ENCODE results near the gene CD151.

The CD151 gene

DNA sequence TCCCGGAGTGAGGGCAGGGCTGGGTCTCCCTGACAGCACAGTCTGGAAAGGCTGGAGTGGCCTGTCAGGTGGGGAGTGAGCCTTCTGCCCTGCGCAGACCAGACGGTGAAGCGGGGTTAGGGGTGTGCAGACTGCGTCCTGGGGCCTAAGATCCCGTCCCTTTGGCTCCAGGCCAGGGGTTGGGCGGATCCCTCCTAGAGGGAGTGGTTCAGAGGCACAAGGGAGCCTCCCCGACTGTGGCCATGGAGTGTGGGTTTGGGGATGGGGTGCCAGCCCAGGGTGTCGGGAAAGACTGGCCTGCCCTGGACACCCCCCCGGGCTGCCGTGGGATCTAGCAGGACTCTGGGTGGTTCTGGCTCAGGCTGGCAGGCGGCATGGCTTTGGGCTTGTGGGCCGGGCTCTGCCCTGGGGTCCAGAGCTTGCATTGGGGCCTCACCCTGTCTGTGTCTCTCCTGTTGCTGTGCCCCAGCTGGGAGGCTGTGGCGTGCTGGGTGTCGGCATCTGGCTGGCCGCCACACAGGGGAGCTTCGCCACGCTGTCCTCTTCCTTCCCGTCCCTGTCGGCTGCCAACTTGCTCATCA lies 29.4 kb downstream of the CD151 start:
- Histone ChIP-seq H3K4me3 (ENCODE audit: low read depth, low read length) (no peak overlapping the region), H3K36me3 (no peaks in the 10 kb centered on the region), H3K4me1 (peaks cover 16% of the 10 kb centered on the region), H3K27me3 (no peaks in the 10 kb centered on the region), H3K9me3 (no peaks in the 10 kb centered on the region)
- TF ChIP-seq, protein P1, sequence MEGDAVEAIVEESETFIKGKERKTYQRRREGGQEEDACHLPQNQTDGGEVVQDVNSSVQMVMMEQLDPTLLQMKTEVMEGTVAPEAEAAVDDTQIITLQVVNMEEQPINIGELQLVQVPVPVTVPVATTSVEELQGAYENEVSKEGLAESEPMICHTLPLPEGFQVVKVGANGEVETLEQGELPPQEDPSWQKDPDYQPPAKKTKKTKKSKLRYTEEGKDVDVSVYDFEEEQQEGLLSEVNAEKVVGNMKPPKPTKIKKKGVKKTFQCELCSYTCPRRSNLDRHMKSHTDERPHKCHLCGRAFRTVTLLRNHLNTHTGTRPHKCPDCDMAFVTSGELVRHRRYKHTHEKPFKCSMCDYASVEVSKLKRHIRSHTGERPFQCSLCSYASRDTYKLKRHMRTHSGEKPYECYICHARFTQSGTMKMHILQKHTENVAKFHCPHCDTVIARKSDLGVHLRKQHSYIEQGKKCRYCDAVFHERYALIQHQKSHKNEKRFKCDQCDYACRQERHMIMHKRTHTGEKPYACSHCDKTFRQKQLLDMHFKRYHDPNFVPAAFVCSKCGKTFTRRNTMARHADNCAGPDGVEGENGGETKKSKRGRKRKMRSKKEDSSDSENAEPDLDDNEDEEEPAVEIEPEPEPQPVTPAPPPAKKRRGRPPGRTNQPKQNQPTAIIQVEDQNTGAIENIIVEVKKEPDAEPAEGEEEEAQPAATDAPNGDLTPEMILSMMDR (IDR thresholded peaks at IDR 0.05; ENCODE audit: low read depth, low read length), result no peak
- peak; percentile 48 for DNase-seq

DNA sequence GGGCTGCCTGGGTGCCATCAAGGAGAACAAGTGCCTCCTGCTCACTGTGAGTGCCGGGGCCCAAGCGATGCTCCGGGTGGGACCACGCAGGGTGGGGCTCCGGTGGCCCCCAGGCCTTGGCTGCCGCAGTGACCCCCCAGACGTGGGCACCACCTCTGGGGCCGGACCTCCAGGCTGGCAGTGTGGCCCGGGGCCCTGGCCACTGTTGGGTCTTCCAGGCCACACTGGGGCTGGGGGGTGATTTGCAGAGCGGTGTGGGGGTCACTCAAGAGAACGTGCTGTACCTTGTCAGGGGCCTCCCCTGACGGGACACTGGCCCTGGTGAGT lies 29.9 kb downstream of the CD151 start:
- no peaks in the 10 kb centered on the region for H3K36me3 ChIP-seq

DNA sequence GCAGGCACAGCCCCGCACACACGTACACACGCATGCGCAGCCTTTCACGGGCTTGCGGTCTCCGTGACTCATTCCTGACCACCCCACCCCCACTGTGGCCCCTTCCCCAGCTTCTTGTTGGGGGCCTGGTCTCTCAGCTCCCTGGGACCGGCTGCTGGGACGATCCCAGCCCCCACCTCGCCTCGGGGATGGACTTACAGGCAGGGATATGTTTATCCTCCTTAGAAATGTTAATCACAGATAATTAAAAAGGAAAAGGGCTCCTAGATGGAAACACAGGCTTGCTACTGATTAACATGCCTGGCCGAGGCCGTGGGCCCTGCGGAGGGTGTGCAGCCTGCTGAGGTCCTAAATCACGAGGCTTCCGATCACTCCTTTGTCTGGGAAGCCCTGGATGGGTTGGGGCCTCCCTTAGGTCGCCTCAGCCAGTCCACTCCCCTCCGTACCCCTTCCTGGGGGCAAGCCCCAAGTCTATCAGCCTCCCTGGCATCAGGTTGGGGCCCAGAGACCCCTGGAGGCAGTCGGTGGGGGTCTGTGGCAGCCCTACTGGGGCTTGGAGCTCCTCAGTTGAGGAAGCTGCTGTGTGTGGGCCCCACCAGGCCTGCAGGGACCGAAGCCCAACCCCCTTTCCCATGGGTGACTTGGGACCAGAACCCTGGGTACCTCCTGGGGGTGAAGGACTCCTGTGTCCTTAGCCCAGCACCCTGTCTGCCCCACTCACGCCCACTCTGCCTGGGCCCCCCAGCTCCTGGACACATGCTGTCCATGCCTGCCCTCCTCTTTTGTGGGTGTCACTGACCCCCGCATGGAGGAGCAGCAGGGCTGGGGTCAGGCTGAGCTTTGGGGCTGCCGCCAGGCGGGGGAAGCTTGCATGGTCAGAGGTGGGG lies 30.5 kb downstream of the CD151 start:
- DNase-seq, result no peak
- H3K4me1 ChIP-seq, result peaks cover 16% of the 10 kb centered on the region
- no peaks in the 10 kb centered on the region for H3K9me3 ChIP-seq
- no peaks in the 10 kb centered on the region for H3K36me3 ChIP-seq
- TF ChIP-seq, protein P1 (IDR thresholded peaks at IDR 0.05; ENCODE audit: low read depth, low read length), result no peak
- H3K4me3 ChIP-seq (ENCODE audit: low read depth, low read length), result no peak overlapping the region
- no peaks in the 10 kb centered on the region for H3K27me3 ChIP-seq

More for the DNA sequence above, 29.9 kb downstream of the CD151 start:
- Histone ChIP-seq H3K27me3 (no peaks in the 10 kb centered on the region), H3K4me3 (ENCODE audit: low read depth, low read length) (no peak overlapping the region), H3K4me1 (peaks cover 16% of the 10 kb centered on the region), H3K9me3 (no peaks in the 10 kb centered on the region)
- TF ChIP-seq, protein P1 (IDR thresholded peaks at IDR 0.05; ENCODE audit: low read depth, low read length), result no peak
- no peak for DNase-seq

DNA sequence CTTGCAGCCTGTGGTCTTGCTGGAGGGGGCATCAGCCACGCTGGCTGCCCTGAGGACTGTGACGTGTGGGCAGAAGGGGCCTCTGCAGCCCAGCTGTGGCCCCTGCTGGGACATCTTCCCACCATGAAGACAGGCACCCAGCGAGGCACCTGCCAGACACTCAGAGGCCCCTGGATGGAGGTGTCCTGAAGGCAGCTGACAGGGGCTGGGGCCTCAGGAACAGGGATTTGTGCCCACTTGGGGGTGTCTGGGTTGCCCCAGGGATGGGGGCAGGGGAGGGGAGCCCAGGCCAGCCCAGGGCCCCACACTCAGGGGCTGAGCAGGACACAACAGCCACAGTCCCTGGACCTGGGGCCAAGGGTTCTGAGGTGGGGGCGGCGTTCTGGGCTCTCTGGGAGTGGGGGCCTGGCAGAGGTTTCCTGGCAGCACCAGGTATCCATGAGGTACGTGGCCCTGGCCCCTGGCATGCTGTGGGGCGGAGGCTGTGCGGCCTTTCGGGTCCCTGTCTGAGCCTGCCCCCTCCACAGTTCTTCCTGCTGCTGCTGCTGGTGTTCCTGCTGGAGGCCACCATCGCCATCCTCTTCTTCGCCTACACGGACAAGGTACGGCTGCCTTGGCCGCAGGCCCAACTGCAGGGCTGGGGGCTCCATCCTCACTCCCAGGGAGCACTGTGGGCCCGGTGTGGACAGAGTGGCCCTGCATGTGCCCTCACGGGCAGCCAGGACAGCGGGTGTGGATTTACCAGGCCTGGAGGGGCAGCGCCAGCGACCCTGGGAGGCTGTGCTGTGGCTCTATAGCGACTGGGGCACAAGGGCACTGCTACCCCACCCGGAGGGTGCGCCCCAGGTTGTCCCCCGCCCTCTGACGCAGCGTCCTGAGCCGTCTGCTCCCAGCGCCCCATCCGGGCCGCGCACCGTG lies 31.4 kb downstream of the CD151 start:
- Histone ChIP-seq H3K36me3 (no peaks in the 10 kb centered on the region; the same call in 1 of the 2 replicates), H3K4me1 (peaks cover 16% of the 10 kb centered on the region), H3K9me3 (no peaks in the 10 kb centered on the region), H3K27me3 (no peaks in the 10 kb centered on the region), H3K4me3 (ENCODE audit: low read depth, low read length) (no peak overlapping the region)
- no peak for DNase-seq
- TF ChIP-seq, protein P1 (IDR thresholded peaks at IDR 0.05; ENCODE audit: low read depth, low read length), result no peak

DNA sequence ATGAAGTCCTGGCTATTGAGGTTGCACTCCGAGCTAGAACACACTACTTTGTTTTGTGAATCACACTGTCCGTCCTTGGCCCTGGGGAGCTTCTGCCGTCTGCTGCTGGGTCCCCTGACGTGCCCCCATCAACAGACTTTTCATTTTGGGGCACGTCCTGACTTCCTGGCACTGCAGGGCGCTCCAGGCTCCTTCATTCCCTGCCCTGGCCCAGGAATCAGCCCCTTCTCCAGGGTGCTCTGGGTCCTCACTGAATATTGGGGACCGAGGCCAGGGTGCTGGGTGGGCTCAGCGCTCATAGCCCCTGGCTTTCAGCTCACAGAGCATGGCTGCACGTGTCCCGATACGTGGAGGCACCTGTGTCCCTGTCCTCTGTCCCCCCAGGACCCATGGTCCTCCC lies 32.1 kb downstream of the CD151 start:
- Histone ChIP-seq H3K9me3 (no peaks in the 10 kb centered on the region), H3K4me1 (peaks cover 15% of the 10 kb centered on the region), H3K4me3 (ENCODE audit: low read depth, low read length) (no peak overlapping the region), H3K36me3 (no peaks in the 10 kb centered on the region; the same call in 1 of the 2 replicates), H3K27me3 (no peaks in the 10 kb centered on the region)
- TF ChIP-seq, protein P1 (IDR thresholded peaks at IDR 0.05; ENCODE audit: low read depth, low read length), result no peak
- no peak for DNase-seq

All from BE2C (cell line).